HG02970 (cell line): ENCODE results near the gene NPIPA1.
"Not testable (repeated sequence)": the region's sequence is repeated elsewhere in the genome, so short reads cannot be mapped to it uniquely, and the experiment has no call there.

ENCODE experiments used
- ATAC-seq: cut with Tn5 transposase; IDR thresholded peaks from one replicate; pipeline ENCODE4 v1.9.1; 2021; ENCODE audit warnings: mild to moderate bottlenecking, moderate library complexity, moderate number of reproducible peaks; ENCODE audit not compliant: unreplicated experiment, low FRiP score

Gene NPIPA1

DNA sequence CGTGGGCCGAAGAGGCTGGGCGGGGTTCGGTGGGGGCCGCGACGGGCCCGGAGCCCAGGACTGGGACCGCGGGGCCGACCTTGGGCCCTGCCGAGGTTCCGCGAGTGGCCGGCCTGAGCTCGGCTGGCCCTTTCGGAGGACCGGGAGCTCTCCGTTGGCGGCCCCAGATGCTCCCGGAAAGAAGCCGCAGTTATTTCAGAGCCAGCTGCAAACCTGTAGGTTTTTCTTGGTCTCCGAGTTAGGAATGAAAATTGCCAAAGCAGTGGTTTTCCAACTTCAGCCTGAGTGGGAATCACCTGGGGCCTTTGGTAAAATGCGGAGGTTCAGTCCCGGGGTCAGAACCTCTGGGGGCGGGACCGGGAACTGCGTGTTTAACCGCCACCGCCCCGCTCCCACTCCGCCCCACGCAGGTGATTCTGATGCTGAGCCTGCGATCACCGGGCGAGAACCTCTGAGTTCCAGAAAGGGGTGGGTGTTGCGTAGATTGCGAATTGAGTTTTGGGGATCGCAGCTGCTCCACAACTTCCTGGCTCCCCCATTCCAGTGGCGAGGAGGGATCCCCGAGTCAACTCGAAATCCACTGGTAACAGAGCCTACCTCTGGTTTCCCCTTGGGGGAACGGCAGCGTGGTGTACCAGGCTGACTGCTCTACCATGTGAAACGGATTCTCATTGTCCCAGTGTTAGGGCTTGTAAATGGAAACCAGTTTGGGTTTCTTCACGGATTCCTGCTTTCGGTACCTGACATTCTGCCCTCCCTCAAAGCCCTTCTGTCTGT is 38.4 kb downstream of the NPIPA1 start:
- ATAC-seq = peak; percentile 20

DNA sequence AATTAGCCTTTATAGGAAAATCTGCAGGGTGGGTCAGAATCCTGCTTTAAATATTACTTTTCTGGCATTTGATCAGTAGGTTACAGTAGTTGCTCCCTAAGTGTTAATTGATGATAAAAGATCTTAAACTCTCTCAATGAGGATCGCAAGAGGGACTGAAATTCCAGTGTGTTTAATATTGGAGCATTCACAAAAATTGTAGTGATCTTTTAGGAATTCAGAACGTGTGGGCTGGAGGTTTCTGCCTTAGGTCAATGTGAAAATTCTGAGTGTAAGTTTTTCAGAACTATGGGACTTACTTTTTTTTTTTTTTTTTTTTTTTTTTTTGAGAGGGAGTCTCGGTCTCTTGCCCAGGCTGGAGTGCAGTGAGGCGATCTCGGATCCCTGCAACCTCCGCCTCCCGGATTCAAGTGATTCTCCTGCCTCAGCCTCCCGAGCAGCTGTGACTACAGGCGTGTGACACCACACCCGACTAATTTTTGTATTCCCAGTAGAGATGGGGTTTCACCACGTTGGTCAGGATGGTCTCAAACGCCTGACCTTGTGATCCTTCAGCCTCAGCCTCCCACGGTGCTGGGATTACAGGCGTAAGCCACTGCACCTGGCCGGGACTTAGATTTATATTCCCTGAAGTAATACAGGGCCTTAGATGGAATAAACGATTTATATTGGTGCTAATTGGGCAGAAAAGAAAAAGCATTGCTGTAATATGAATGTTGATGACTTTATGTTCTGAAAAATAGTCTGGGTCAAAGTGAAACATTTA is 39.9 kb downstream of the NPIPA1 start:
- not testable (repeated sequence) for ATAC-seq

DNA sequence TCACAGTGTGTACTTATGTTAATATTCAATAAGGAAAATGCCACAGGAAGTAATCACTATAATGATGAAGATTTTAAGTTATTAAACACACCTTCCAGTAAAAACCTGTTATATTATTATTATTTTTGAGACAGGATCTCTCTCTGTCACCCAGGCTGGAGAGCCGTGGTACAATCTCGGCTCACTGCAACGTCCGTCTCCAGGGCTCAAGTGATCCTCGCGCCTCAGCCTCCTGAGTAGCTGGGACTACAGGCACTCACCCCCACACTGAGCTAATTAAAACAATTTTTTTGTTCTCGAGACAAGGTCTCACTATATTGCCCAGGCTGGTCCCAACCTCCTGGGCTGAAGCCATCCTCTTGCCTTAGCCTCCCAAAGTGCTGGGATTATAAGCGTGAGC is 41.0 kb downstream of the NPIPA1 start:
- ATAC-seq = not testable (repeated sequence)

DNA sequence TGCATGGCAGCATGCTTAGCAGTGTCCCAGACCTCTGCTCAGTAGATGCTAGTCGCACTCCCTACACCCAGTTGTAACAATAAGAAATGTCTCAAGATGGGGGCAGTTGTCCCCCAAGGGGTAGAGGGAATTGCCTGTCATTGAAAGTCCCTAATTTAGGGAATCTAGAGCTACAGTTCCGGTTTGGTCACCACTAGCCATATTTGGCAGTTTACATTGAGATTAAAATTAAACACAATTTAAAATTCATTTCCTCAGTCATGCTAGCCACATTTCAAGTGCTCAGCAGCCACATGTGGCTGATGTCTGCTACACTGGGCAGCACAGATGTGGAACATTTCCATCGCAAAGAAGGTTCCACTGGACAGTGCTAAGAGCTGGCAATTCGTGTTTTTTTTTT is 41.7 kb downstream of the NPIPA1 start:
- not testable (repeated sequence) for ATAC-seq

DNA sequence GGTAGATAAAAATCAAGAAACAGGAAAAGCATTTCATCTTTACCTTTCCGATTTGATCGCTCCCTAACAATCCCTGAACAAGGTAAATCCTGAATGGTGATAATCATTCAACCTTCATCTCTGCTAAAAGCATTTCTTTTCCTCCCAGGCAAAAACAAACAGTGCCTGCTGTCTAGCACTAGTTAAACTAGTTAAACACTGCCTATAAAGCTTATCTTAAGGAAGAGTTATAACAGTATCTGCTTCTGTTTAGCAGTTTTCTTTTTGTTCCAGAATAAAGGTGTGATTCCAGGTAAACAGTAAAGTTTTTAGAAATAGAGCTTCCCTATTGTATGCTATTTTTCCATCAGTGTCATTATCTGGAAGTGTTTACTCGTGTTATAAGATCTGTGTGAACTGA is 44.0 kb downstream of the NPIPA1 start:
- not testable (repeated sequence) for ATAC-seq

DNA sequence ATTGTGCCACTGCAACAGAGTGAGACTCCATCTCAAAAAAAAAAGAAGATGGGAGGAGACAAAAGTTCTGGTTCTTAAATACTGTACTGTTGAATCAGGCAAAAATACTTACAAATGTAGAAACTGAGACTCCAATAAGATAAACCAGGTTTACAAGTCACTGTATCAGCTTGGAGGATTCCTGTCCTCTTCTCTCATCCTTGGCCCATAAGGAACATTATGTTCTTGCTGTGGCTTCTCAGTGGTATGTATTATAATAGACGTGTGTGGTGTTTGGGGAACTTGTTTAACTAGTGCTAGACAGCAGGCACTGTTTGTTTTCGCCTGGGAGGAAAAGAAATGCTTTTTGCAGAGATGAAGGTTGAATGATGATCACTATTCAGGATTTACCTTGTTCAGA is 45.3 kb downstream of the NPIPA1 start:
- not testable (repeated sequence) for ATAC-seq

DNA sequence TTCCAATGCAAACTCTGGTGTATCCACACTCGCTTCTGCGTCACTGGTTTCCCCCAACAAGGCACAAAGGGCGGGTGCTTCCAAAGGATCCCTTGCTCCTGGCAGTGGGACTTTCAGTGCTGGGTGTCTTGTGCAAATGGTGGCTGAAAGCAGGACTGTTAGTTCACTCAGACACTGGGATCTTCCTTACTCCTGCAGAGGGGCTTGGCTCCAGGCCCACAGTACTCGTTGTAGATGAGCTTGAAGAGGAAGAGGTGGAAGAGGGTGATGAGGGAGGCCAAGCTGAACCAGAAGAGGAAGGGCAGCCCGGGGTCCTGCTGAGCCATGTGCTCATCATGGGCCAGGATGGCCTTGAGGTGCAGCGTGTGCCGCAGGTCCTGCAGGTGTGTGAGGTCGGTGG is 50.8 kb downstream of the NPIPA1 start:
- not testable (repeated sequence) for ATAC-seq

DNA sequence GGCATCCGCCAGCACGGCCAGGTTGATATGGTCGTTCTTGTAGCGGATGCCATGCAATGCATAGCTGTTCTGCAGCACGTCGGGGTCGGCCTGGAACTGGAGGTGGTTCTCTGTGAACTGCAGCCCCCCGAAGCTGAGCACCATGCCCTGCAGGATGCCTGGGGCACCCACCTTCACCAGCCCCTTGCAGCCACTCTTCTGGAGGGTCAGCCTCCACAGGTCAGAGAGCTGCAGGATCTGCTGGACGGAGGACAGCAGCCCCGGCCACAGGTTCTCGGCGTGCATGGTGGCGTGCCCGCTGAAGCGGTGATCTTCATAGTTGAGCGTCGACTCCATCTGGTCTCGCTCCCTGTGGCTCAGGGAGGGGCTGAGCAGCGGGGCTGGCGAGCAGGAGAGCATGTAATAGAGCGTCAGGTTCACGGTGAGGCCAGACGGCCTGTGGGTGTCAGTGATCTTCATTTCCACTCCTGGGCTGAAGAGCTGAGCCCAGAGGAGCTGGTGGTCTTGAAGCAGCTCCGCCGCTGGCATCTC is 51.5 kb downstream of the NPIPA1 start:
- not testable (repeated sequence) for ATAC-seq

DNA sequence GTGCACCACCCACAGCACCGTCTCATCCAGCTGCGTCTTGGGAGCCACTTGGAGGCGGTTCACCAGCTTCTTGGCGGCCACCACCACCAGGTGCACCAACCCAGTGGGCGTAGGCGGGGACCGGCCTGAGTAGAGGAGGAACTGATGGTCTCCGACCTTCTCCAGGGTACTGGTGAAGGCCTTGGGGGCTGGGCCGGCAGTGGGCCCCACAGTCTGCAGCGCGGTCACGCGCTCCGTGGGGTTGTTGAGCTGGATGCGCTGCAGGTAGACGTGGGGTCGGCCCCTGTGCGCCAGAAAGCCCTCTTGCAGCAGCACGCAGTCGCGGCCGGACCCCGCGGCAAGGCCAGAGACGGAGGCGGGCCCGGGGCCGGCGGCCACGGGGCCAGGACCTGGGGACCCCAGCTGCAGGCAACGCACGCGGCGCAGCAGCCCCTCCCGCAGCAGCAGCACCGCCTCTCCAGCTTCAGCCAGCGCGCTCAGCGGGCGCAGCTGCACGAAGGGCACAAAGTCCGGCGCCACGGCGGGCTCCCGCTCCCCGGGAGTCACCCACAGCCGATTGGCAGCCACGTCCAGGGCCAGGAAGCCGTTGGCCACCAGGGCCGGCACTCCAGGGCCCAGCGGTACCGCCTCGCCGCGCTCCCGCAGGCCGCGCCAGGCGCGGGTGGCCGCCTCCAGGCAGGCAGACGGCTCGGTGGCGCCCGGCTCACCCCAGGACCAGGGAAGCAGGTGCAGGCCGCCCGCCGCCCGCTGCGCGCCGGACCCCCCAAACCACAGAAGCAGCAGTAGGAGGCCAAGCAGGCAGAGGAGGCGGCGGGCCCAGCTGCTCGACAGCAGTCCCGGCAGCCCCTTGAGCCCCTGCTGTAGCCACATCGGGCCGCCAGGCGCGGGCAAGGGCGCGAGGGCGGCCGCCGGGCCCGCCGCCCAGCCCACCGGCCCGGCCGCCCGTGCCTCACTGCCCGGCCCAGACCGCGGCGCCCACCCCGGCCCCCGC is 52.3 kb downstream of the NPIPA1 start:
- ATAC-seq = not testable (repeated sequence)

DNA sequence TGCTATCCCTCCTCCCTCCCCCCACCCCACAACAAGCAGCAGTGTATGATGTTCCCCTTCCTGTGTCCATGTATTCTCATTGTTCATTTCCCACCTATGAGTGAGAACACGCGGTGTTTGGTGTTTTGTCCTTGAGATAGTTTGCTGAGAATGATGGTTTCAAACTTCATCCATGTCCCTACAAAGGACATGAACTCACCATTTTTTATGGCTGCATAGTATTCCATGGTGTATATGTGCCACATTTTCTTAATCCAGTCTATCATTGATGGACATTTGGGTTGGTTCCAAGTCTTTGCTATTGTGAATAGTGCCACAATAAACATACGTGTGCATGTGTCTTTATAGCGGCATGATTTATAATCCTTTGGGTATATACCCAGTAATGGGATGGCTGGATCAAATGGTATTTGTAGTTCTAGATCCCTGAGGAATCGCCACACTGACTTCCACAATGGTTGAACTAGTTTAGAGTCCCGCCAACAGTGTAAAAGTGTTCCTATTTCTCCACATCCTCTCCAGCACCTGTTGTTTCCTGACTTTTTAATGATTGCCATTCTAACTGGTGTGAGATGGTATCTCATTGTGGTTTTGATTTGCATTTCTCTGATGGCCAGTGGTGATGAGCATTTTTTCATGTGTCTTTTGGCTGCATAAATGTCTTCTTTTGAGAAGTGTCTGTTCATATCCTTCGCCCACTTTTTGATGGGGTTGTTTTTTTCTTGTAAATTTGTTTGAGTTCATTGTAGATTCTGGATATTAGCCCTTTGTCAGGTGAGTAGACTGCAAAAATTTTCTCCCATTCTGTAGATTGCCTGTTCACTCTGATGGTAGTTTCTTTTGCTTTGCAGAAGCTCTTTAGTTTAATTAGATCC is 56.3 kb downstream of the NPIPA1 start:
- ATAC-seq = not testable (repeated sequence)

DNA sequence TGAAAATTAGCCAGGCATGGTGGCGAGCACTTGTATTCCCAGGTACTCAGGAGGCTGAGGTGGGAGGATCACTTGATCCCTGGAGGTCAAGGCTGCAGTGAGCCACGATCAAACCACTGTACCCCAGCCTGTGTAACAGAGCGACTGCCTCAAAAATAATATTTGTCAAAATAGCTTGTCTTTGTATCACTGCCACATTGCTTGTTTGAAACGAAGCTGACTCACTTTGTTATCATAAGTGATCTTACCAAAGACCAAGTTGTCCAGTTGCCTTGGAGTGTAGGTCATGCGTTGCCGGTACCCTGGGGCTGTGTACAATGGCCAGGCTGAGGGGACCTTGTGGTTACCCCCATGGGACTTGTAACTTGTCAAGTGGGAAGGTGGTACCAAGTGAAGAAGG is 59.5 kb downstream of the NPIPA1 start:
- not testable (repeated sequence) for ATAC-seq

DNA sequence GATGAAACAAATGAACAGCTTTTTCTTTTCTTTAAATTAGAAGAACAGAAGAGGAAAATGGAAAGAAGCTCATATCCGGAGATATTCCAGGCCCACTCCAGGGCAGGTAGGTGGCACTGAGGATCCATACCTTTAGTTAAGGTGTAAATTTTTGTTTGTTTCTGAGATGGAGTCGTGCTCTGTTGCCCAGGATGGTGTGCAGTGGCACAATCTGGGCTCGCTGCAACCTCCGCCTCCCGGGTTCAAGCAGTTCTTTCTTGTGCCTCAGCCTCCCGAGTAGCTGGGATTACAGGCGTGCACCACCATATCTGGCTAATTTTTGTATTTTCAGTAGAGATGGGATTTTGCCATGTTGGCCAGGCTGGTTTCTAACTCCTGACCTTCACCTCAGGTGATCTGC is 61.1 kb downstream of the NPIPA1 start:
- ATAC-seq = not testable (repeated sequence)

DNA sequence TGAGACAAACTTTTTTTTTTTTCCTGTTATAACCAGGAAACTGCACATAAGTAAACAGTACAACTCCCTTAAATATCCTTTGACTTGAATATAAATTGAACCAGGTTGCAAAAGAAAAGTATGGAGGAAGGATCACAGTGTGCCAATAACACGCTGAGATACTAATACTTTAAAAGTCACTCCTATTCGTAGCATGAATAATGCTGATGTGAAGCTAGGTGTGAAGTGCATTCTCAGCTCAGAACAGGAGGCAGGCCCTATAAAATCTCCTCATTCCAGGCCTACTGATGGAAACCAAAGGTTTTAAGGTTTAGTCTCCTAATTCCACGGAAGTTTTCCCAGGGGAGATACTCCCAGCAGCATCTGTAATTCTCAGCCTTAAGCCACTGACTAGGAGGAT is 62.6 kb downstream of the NPIPA1 start:
- not testable (repeated sequence) for ATAC-seq
